K562 (cell line): ENCODE data around the gene NPB. TPM values are rescaled to one million over a fixed set of nuclear protein-coding genes. Genes with fewer than 3 reads are reported as not detected.
A peak's percentile ranks its signal among the peaks of the same experiment; 100 is the strongest.

ENCODE experiments used
- AFF1 ChIP-seq, 2 experiments: fragments of 450-650 bp; IDR thresholded peaks; 2 replicates each; pipeline ENCODE4 v1.6.1; 2018; ENCODE audit warnings: mild to moderate bottlenecking in 2 of 2, low read depth in 1 of 2; ENCODE audit not compliant: partially characterized antibody in 2 of 2
- BACH1 ChIP-seq: fragments of 200-800 bp; sonication (Bioruptor generic); IDR thresholded peaks from 2 replicates; pipeline ENCODE4 v1.6.1; 2016; ENCODE audit warnings: missing genetic modification characterization, missing compliant biosample characterization
- CBX5 ChIP-seq: IDR thresholded peaks from 2 replicates; pipeline ENCODE4 v1.6.1; 2014; ENCODE audit warnings: low read depth, borderline replicate concordance
- DNMT1 ChIP-seq: fragments of 450-650 bp; IDR thresholded peaks from 2 replicates; pipeline ENCODE4 v1.6.1; 2016; ENCODE audit warnings: antibody characterized with exemption, mild to moderate bottlenecking
- GMEB1 ChIP-seq: fragments of 250-450 bp; sonication (Bioruptor Pico); IDR thresholded peaks from 2 replicates; pipeline ENCODE4 v1.4.0; 2020; ENCODE audit warnings: mild to moderate bottlenecking
- IRF9 ChIP-seq: fragments of 450-650 bp; IDR thresholded peaks from 2 replicates; pipeline ENCODE4 v1.6.1; 2016; ENCODE audit warnings: missing biosample characterization, missing genetic modification characterization
- MLLT1 ChIP-seq, 2 experiments: fragments of 450-650 bp; IDR thresholded peaks; 2 replicates each; pipeline ENCODE4 v1.6.1; 2016
- MNT ChIP-seq, 2 experiments: fragments of 450-650 bp; conservative IDR thresholded peaks; 2 replicates each; pipeline ENCODE4 v1.6.1; 2017; ENCODE audit warnings: mild to moderate bottlenecking in 2 of 2, moderate library complexity in 2 of 2
- POLR2G ChIP-seq: fragments of 200-400 bp; formaldehyde crosslinking; IDR thresholded peaks from 2 replicates; pipeline ENCODE4 v1.6.1; 2017; ENCODE audit warnings: low read depth, mild to moderate bottlenecking, antibody characterized with exemption, low read length, moderate library complexity
- PYGO2 ChIP-seq: fragments of 450-650 bp; IDR thresholded peaks from 2 replicates; pipeline ENCODE4 v1.6.1; 2016; ENCODE audit warnings: mild to moderate bottlenecking, missing genetic modification characterization, moderate library complexity, missing compliant biosample characterization
- U2AF2 ChIP-seq: fragments of 200-400 bp; formaldehyde crosslinking; optimal IDR thresholded peaks from 2 replicates; pipeline ENCODE3; 2017; ENCODE audit warnings: low read depth, mild to moderate bottlenecking, low read length
- ZNF444 ChIP-seq: fragments of 250-450 bp; sonication (Bioruptor Pico); IDR thresholded peaks from 2 replicates; pipeline ENCODE4 v1.4.0; 2020; ENCODE audit warnings: mild to moderate bottlenecking, moderate library complexity
- ZNF76 ChIP-seq: fragments of 250-450 bp; sonication (Bioruptor Pico); IDR thresholded peaks from 2 replicates; pipeline ENCODE4 v1.4.0; 2020; ENCODE audit warnings: mild to moderate bottlenecking, moderate library complexity, borderline replicate concordance
- polyA plus RNA-seq, 8 experiments: library from polyadenylated mRNA; depleted of rRNA in 4 of 8; stranded (reverse) in 5 of 8; unstranded in 3 of 8; fragments of >200 nt; fragmentation: Nextera tagmentation in 2 of 8; fragmentation: Illumina TruSeq in 1 of 8; extraction: Ambion mirVana in 2 of 8; extraction: Trizol in 1 of 8; gene quantifications; 2 replicates each; pipeline versions ENCODE4 v1.2.1 to v1.2.3, GENCODE V29; 2011 to 2014; ENCODE audit warnings: inconsistent platforms in 1 of 8, missing spikeins in 1 of 8
- total RNA-seq, 7 experiments: library from RNA; depleted of rRNA in 6 of 7; stranded (reverse); fragments of >200 nt in 6 of 7; fragmentation: Illumina TruSeq in 2 of 7; extraction: Trizol in 2 of 7; gene quantifications; 2 replicates each; pipeline versions ENCODE4 v1.2.1 to v1.2.3, GENCODE V29; 2011 to 2021; ENCODE audit warnings: low replicate concordance in 1 of 7

The NPB gene
- total and polyA plus RNA-seq, 9 of the 15 experiments (the other 6 are each of a cell fraction or from before 2014, with no cell fraction given), result 0.03 to 0.61 (median 0.14) TPM; not detected in 2

- TF ChIP-seq IRF9 (tag) (no peak), POLR2G (0 out of 2 replicates have a peak, but pooled peaks have one; percentile 3), ZNF76 (CRISPR knock-in tag) (no peak), GMEB1 (CRISPR knock-in tag) (no peak), CBX5 (no peak), DNMT1 (no peak), AFF1 (IDR thresholded peaks at IDR 0.05; ENCODE audit: low read depth in 1 of 2, partially characterized antibody in 2 of 2) (no peak), BACH1 (tag) (no peak), U2AF2 (no peak), PYGO2 (no peak), MLLT1 (IDR thresholded peaks at IDR 0.05) (no peak), ZNF444 (CRISPR knock-in tag) (no peak), MNT (conservative IDR thresholded peaks at IDR 0.05) (no peak)
These were observed 38.8 kb downstream of the NPB start (continued) for GRCh38 chr17:81940538-81941483.
